Duodenal mucosa (tissue), 2 donors: ENCODE data around the gene GTPBP4.

Experiments used
- H3K27ac ChIP-seq: one replicate; pipeline ENCODE4 v1.7.0; 2013; ENCODE audit warnings: low read depth, low read length
- H3K27me3 ChIP-seq, 2 donors: one replicate each; pipeline ENCODE4 v1.7.0; 2013; ENCODE audit warnings: low read length in 2 of 2, control low read depth in 1 of 2; ENCODE audit not compliant: insufficient read depth in 2 of 2, control insufficient read depth in 1 of 2
- H3K36me3 ChIP-seq, 2 donors: one replicate each; pipeline ENCODE4 v1.7.0; 2013; ENCODE audit warnings: low read length in 2 of 2, control low read depth in 1 of 2; ENCODE audit not compliant: insufficient read depth in 2 of 2, control insufficient read depth in 1 of 2
- H3K4me1 ChIP-seq, 2 donors: one replicate each; pipeline ENCODE4 v1.7.0; 2013; ENCODE audit warnings: low read length in 2 of 2, control low read depth in 1 of 2; ENCODE audit not compliant: insufficient read depth in 2 of 2, control insufficient read depth in 1 of 2
- H3K4me3 ChIP-seq, 2 donors: one replicate each; pipeline ENCODE4 v1.7.0; 2013; ENCODE audit warnings: low read length in 2 of 2, low read depth in 1 of 2
- H3K9ac ChIP-seq, 2 donors: one replicate each; pipeline ENCODE4 v1.7.0; 2013; ENCODE audit warnings: low read length in 2 of 2, low read depth in 1 of 2
- H3K9me3 ChIP-seq, 2 donors: one replicate each; pipeline ENCODE4 v1.7.0; 2013; ENCODE audit warnings: low read length in 2 of 2, control low read depth in 1 of 2; ENCODE audit not compliant: control insufficient read depth in 1 of 2

GTPBP4 gene

GRCh38 chr10:1048732-1049424 lies 60.6 kb downstream of the GTPBP4 start, which contains the start of gene IDI1:
Gene IDI1, minus strand, starts transcription at chr10:1049119. Its CDS starts 116 bp downstream, at chr10:1049003.
- H3K9ac ChIP-seq = peak within 1 kb of the TSS; percentile 87 to 91
- no peaks in the 10 kb centered on the region for H3K9me3 ChIP-seq
- H3K4me3 ChIP-seq = peak within 1 kb of the TSS; percentile 97 to 98
- H3K27ac ChIP-seq = peak within 1 kb of the TSS; percentile 100
- H3K4me1 ChIP-seq = peaks cover 24 to 34% of the 10 kb centered on the region in 2 donors
- H3K27me3 ChIP-seq = no peaks in the 10 kb centered on the region
- peaks cover 5 to 9% of the 10 kb centered on the region in 2 donors for H3K36me3 ChIP-seq

GRCh38 chr10:1049425-1049958 lies 61.3 kb downstream of the GTPBP4 start:
- H3K27ac ChIP-seq = peak overlapping the region; percentile 100
- H3K9me3 ChIP-seq = no peaks in the 10 kb centered on the region
- no peaks in the 10 kb centered on the region for H3K27me3 ChIP-seq

GRCh38 chr10:1050145-1050544 lies 61.9 kb downstream of the GTPBP4 start:
- Histone ChIP-seq H3K9me3 (no peaks in the 10 kb centered on the region), H3K27ac (no peak overlapping the region), H3K27me3 (no peaks in the 10 kb centered on the region), H3K9ac (peak overlapping the region; percentile 84 to 91), H3K36me3 (peaks cover 5 to 12% of the 10 kb centered on the region in 2 donors), H3K4me3 (peak overlapping the region; percentile 97 to 98), H3K4me1 (peaks cover 29 to 37% of the 10 kb centered on the region in 2 donors)

More at GRCh38 chr10:1049425-1049958, 61.3 kb downstream of the GTPBP4 start:
- peaks cover 5 to 11% of the 10 kb centered on the region in 2 donors for H3K36me3 ChIP-seq
- peak overlapping the region; percentile 97 to 98 for H3K4me3 ChIP-seq
- peaks cover 23 to 35% of the 10 kb centered on the region in 2 donors for H3K4me1 ChIP-seq
- peak overlapping the region; percentile 84 to 91 for H3K9ac ChIP-seq

DNA sequence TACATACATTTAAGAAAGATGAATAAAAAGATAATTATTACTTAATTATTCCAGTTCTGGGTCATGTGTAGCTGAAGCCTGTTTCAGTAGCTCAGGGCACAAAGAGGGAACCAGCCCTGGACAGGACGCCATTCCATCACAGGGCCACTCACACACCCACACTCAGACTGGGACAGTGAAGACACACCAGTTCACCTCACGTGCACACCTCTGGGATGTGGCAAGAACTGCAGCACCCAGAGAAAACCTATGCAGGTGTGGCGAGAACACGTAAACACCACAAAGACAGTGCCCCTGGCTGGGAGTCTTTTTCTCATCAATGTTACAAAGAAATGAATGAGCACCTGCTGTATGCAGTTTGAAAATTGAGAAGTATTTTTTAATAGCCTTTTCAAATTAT lies 62.3 kb downstream of the GTPBP4 start:
- H3K27ac ChIP-seq = no peak overlapping the region
- H3K4me3 ChIP-seq = peak overlapping the region; percentile 23 to 98
- H3K36me3 ChIP-seq = peaks cover 5 to 12% of the 10 kb centered on the region in 2 donors
- H3K9ac ChIP-seq = peak overlapping the region in 1 of 2 donors; percentile 15
- no peaks in the 10 kb centered on the region for H3K27me3 ChIP-seq
- H3K4me1 ChIP-seq = peaks cover 32 to 38% of the 10 kb centered on the region in 2 donors
- no peaks in the 10 kb centered on the region for H3K9me3 ChIP-seq

- Histone ChIP-seq H3K4me3 (peak overlapping the region; percentile 46 to 96), H3K9me3 (no peaks in the 10 kb centered on the region), H3K27me3 (no peaks in the 10 kb centered on the region), H3K36me3 (peaks cover 5 to 12% of the 10 kb centered on the region in 2 donors), H3K4me1 (peaks cover 35 to 42% of the 10 kb centered on the region in 2 donors), H3K27ac (no peak overlapping the region), H3K9ac (peak overlapping the region; percentile 39 to 44)
Measured at GRCh38 chr10:1054684-1055083, 66.5 kb downstream of the GTPBP4 start.

DNA sequence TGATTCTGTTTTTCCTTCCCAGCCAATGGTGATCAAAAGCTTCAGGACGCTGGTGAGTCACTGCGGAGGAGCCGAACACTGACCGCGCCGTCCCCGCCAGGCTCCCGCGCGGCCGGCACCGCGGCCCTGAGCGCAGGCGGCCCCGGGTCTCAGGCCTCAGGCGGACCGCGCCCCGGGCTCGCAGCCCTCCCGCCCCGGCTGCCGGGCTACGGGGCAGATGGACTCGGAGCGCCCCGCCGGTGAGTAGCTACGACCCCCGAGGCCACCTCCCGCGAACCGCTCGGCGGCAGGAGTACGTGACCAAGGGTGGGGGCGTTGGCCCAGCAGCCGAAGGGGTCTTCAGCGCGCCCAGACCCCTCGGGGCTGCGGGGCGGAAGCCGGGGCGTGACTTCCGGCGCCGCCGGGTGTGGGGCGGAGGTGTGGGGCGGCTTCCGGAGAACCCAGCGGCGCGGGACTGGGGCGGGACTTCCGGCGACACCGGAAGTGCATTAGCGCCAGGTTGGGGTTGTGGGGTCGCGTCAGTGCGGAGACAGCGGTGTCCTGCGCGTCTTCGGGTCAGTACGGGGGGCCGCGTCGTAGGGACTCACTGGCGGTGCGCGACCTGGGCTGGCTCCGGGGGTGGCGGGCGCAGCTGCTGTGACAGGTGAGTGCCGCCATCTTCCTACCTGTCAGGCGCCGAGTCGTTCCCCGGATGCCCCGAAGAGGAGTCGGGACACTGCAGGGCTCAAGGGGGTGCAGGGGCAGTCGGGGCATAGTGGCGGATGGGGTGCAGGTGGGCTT lies 68.3 kb downstream of the GTPBP4 start, which contains the start of gene WDR37:
Gene WDR37 (plus strand): TSS at position 60 of the 780 bp plus-strand sequence. CDS start 15,771 bp downstream, outside the sequence.
- Histone ChIP-seq H3K36me3 (peaks cover 5 to 12% of the 10 kb centered on the region in 2 donors), H3K4me3 (peak within 1 kb of the TSS; percentile 92 to 96), H3K9ac (peak within 1 kb of the TSS; percentile 83 to 95), H3K27me3 (no peaks in the 10 kb centered on the region), H3K9me3 (no peaks in the 10 kb centered on the region), H3K4me1 (peaks cover 28 to 37% of the 10 kb centered on the region in 2 donors), H3K27ac (peak within 1 kb of the TSS; percentile 96)

DNA sequence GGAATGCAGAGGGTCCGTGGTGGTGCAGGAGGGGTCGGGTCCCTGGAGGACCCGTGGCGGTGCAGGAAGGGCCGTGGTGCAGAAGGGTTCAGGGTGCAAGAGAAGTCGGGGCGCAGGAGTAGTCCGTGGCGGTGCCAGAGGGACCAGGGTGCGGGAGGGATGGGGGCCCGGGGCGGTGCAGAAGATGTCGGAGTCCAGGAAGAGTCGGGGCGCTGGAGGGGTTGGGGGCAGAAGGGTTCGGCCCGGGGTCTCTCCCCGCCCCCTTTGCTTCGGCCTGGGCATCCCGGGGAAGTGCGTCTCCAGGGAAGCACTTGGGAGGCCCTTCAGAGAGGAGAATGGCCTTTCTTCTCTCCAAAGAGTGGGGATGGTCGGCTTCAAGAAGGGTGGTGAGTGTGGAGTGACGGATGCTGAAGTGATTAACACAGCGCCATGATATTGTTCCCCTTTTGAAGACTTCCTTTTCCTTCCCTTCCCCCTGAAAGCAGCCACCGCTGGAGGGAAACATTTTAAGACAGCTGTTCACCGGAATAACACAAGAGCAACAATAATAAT lies 68.9 kb downstream of the GTPBP4 start:
- H3K9me3 ChIP-seq = no peaks in the 10 kb centered on the region
- H3K4me3 ChIP-seq = peak overlapping the region; percentile 92 to 96
- H3K4me1 ChIP-seq = peaks cover 28 to 37% of the 10 kb centered on the region in 2 donors
- H3K27me3 ChIP-seq = no peaks in the 10 kb centered on the region
- peaks cover 5 to 10% of the 10 kb centered on the region in 2 donors for H3K36me3 ChIP-seq
- H3K9ac ChIP-seq = peak overlapping the region; percentile 83 to 95
- H3K27ac ChIP-seq = peak overlapping the region; percentile 96

- H3K9me3 ChIP-seq = no peaks in the 10 kb centered on the region
- H3K4me1 ChIP-seq = peaks cover 28 to 37% of the 10 kb centered on the region in 2 donors
- H3K27me3 ChIP-seq = no peaks in the 10 kb centered on the region
- H3K9ac ChIP-seq = no peak overlapping the region
- H3K4me3 ChIP-seq = peak overlapping the region; percentile 3 to 92
- H3K36me3 ChIP-seq = peaks cover 0 to 7% of the 10 kb centered on the region in 2 donors
- no peak overlapping the region for H3K27ac ChIP-seq
Measured at GRCh38 chr10:1058017-1058416, 69.8 kb downstream of the GTPBP4 start.

DNA sequence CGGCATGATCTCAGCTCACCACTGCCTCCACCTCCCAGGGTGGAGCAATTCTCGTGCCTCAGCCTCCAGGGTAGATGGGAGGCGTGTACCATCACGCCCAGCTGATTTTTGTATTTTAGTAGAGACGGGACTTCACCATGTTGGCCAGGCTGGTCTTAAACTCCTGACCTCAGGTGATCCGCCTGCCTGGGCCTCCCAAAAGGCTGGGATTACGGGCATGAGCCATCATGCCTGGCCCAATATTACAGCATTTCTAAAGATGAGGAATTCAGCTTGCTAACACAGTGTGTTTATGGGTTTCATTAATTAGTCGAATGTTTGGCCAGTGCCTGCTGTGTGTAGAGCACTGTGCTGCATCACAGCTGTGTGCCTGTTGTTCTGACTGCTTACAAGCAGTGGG lies 71.7 kb downstream of the GTPBP4 start:
- Histone ChIP-seq H3K9me3 (no peaks in the 10 kb centered on the region), H3K9ac (no peak overlapping the region), H3K4me1 (peaks cover 16 to 29% of the 10 kb centered on the region in 2 donors), H3K4me3 (no peak overlapping the region), H3K36me3 (peaks cover 4 to 5% of the 10 kb centered on the region in 2 donors), H3K27ac (no peak overlapping the region), H3K27me3 (no peaks in the 10 kb centered on the region)
